ENCODE measurements around the gene ANKMY2. TPM values are rescaled to one million over a fixed set of nuclear protein-coding genes. Genes with fewer than 3 reads are reported as not detected.

Gene ANKMY2
- polyA plus RNA-seq, 3 donors, result 4.8 to 7.5 (median 7.0) TPM

GRCh38 chr7:16677978-16678494, 32.5 kb upstream of the ANKMY2 start:
- TF ChIP-seq, protein P1, sequence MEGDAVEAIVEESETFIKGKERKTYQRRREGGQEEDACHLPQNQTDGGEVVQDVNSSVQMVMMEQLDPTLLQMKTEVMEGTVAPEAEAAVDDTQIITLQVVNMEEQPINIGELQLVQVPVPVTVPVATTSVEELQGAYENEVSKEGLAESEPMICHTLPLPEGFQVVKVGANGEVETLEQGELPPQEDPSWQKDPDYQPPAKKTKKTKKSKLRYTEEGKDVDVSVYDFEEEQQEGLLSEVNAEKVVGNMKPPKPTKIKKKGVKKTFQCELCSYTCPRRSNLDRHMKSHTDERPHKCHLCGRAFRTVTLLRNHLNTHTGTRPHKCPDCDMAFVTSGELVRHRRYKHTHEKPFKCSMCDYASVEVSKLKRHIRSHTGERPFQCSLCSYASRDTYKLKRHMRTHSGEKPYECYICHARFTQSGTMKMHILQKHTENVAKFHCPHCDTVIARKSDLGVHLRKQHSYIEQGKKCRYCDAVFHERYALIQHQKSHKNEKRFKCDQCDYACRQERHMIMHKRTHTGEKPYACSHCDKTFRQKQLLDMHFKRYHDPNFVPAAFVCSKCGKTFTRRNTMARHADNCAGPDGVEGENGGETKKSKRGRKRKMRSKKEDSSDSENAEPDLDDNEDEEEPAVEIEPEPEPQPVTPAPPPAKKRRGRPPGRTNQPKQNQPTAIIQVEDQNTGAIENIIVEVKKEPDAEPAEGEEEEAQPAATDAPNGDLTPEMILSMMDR (IDR thresholded peaks at IDR 0.05), result no peak
- Histone ChIP-seq H3K4me1 (ENCODE audit: control insufficient read depth in 1 of 2, insufficient read depth in 2 of 2, low read length in 2 of 2) (no peaks in the 10 kb centered on the region), H4K20me1 (ENCODE audit: insufficient read depth, low read length) (no peaks in the 10 kb centered on the region), H3K9ac (ENCODE audit: insufficient read depth, low read length, poor library complexity, severe bottlenecking) (no peak overlapping the region), H2AFZ (ENCODE audit: insufficient read depth, low read depth, low read length, poor library complexity, severe bottlenecking) (no peak overlapping the region), H3K9me3 (replicated peaks in 1 of 2; ENCODE audit: control insufficient read depth in 1 of 2, insufficient read depth in 1 of 2, low read length in 2 of 2) (no peaks in the 10 kb centered on the region), H3K4me3 (replicated peaks in 1 of 3; ENCODE audit: low read depth in 2 of 3, low read length in 3 of 3) (no peak overlapping the region), H3K27me3 (ENCODE audit: control insufficient read depth in 2 of 2, insufficient read depth in 2 of 2, low read length in 2 of 2) (no peaks in the 10 kb centered on the region), H3K4me2 (replicated peaks; ENCODE audit: extremely low read depth, low read length, poor library complexity, severe bottlenecking) (no peak overlapping the region), H3K27ac (ENCODE audit: low read depth in 1 of 2, low read length in 2 of 2) (no peak overlapping the region), H3K79me2 (ENCODE audit: insufficient read depth, low read length) (peaks cover 2% of the 10 kb centered on the region), H3K36me3 (replicated peaks in 1 of 2; ENCODE audit: control insufficient read depth in 1 of 2, insufficient read depth in 2 of 2, low read length in 2 of 2) (peaks cover 41 to 75% of the 10 kb centered on the region in 2 donors)
- intact Hi-C loops (cut with micrococcal nuclease), result no loop called here
- Mint-ChIP-seq H3K27ac (no peak overlapping the region), H3K9me3 (peaks cover 0 to 1% (median 0%) of the 10 kb centered on the region in 7 donors), H3K27me3 (ENCODE audit: low read depth in 3 of 3) (no peaks in the 10 kb centered on the region), H3K36me3 (peaks cover 59 to 62% of the 10 kb centered on the region in 2 donors), H3K4me1 (peaks cover 3% of the 10 kb centered on the region), H3K4me3 (no peak overlapping the region)
- 100% methylated on average over 5 of the region's 12 CpGs for WGBS (ENCODE audit: insufficient coverage)
- no peak for DNase-seq

DNA sequence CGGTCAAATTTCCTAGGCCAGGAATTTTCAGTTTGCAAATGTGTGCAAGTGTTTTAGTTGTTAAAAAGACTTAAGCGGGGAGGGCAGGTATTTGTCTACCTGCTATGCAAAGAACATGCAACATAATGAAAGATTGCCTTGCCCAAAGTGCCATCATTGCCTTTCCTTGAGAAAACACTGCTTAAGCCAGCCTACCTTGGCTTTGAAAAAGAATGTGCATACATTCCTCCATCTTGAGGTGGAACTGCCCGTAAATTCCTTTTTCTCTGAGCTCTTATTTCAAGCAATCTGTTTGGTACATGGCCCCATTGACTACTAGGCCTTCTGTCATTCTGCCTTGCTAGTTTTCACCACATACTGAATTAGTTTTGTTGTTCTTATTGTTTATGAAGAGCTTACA, 29.7 kb upstream of the ANKMY2 start:
- Histone ChIP-seq H3K4me1 (ENCODE audit: control insufficient read depth in 1 of 2, insufficient read depth in 2 of 2, low read length in 2 of 2) (no peaks in the 10 kb centered on the region), H3K9me3 (replicated peaks in 1 of 2; ENCODE audit: control insufficient read depth in 1 of 2, insufficient read depth in 1 of 2, low read length in 2 of 2) (no peaks in the 10 kb centered on the region), H4K20me1 (ENCODE audit: insufficient read depth, low read length) (no peaks in the 10 kb centered on the region), H3K27ac (ENCODE audit: low read depth in 1 of 2, low read length in 2 of 2) (no peak overlapping the region), H3K27me3 (ENCODE audit: control insufficient read depth in 2 of 2, insufficient read depth in 2 of 2, low read length in 2 of 2) (no peaks in the 10 kb centered on the region), H3K79me2 (ENCODE audit: insufficient read depth, low read length) (peaks cover 22% of the 10 kb centered on the region), H3K4me2 (replicated peaks; ENCODE audit: extremely low read depth, low read length, poor library complexity, severe bottlenecking) (no peak overlapping the region), H3K36me3 (replicated peaks in 1 of 2; ENCODE audit: control insufficient read depth in 1 of 2, insufficient read depth in 2 of 2, low read length in 2 of 2) (peaks cover 32 to 62% of the 10 kb centered on the region in 2 donors), H2AFZ (ENCODE audit: insufficient read depth, low read depth, low read length, poor library complexity, severe bottlenecking) (no peak overlapping the region), H3K9ac (ENCODE audit: insufficient read depth, low read length, poor library complexity, severe bottlenecking) (no peak overlapping the region), H3K4me3 (replicated peaks in 1 of 3; ENCODE audit: low read depth in 2 of 3, low read length in 3 of 3) (no peak overlapping the region)
- WGBS (ENCODE audit: insufficient coverage), result 100% methylated on average over 1 of the region's 3 CpGs
- DNase-seq, result no peak
- H3K27me3 Mint-ChIP-seq (ENCODE audit: low read depth in 3 of 3), result no peaks in the 10 kb centered on the region
- H3K9me3 Mint-ChIP-seq, result peaks cover 0 to 3% (median 0%) of the 10 kb centered on the region in 7 donors
- H3K27ac Mint-ChIP-seq, result no peak overlapping the region
- intact Hi-C loops (cut with micrococcal nuclease), result no loop called here
- no peaks in the 10 kb centered on the region for H3K4me1 Mint-ChIP-seq
- peaks cover 51 to 53% of the 10 kb centered on the region in 2 donors for H3K36me3 Mint-ChIP-seq
- H3K4me3 Mint-ChIP-seq, result no peak overlapping the region
- TF ChIP-seq, protein P1 (IDR thresholded peaks at IDR 0.05), result no peak
